Type B pancreatic cell (in vitro differentiated cells): ENCODE results near the gene DNAJA3. TPM values are rescaled to one million over a fixed set of nuclear protein-coding genes. Genes with fewer than 3 reads are reported as not detected.
A peak's percentile ranks its signal among the peaks of the same experiment; 100 is the strongest.

ENCODE experiments used
- DNase-seq: peaks from one replicate; pipeline ENCODE4 v3.0.0; 2021; ENCODE audit warnings: mixed read lengths; ENCODE audit not compliant: unreplicated experiment; ENCODE audit errors: extremely low spot score
- H3K27ac Mint-ChIP-seq: 2 replicates; pipeline ENCODE4 v1.8.0; 2021; ENCODE audit warnings: mild to moderate bottlenecking, mixed read lengths
- H3K27me3 Mint-ChIP-seq: 2 replicates; pipeline ENCODE4 v1.8.0; 2021; ENCODE audit warnings: mixed read lengths
- H3K36me3 Mint-ChIP-seq: 2 replicates; pipeline ENCODE4 v1.8.0; 2021; ENCODE audit warnings: mixed read lengths
- H3K4me1 Mint-ChIP-seq: one replicate; pipeline ENCODE4 v1.8.0; 2021; ENCODE audit warnings: mixed read lengths; ENCODE audit not compliant: unreplicated experiment
- H3K4me3 Mint-ChIP-seq: 2 replicates; pipeline ENCODE4 v1.8.0; 2021; ENCODE audit warnings: mild to moderate bottlenecking, mixed read lengths
- H3K9me3 Mint-ChIP-seq: 2 replicates; pipeline ENCODE4 v1.8.0; 2021; ENCODE audit warnings: mixed read lengths
- total RNA-seq: library from RNA; stranded (reverse); gene quantifications from 2 replicates; pipeline ENCODE4 v1.2.1, GENCODE V29; 2021; ENCODE audit warnings: low replicate concordance
- TF ChIP-seq, protein P1 (sequence below): fragments of 200-600 bp; sonication (generic); conservative IDR thresholded peaks from 2 replicates; pipeline ENCODE4 v1.5.0; 2021; ENCODE audit warnings: antibody characterized with exemption, mild to moderate bottlenecking

The DNAJA3 gene
- total RNA-seq, 1 donor from 2014 or later = 46.5 TPM

DNA sequence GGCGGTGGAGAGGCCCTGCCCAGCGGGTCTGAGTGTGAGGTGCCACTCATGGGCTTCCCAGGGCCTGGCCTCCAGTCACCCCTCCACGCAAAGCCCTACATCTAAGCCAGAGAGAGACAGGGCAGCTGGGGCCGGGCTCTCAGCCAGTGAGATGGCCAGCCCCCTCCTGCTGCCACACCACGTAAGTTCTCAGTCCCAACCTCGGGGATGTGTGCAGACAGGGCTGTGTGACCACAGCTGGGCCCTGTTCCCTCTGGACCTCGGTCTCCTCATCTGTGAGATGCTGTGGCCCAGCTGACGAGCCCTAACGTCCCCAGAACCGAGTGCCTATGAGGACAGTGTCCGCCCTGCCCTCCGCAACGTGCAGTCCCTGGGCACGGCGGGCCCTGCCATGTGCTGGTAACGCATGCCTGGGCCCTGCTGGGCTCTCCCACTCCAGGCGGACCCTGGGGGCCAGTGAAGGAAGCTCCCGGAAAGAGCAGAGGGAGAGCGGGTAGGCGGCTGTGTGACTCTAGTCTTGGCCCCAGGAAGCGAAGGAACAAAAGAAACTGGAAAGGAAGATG lies 42.8 kb upstream of the DNAJA3 start:
- TF ChIP-seq, protein P1, sequence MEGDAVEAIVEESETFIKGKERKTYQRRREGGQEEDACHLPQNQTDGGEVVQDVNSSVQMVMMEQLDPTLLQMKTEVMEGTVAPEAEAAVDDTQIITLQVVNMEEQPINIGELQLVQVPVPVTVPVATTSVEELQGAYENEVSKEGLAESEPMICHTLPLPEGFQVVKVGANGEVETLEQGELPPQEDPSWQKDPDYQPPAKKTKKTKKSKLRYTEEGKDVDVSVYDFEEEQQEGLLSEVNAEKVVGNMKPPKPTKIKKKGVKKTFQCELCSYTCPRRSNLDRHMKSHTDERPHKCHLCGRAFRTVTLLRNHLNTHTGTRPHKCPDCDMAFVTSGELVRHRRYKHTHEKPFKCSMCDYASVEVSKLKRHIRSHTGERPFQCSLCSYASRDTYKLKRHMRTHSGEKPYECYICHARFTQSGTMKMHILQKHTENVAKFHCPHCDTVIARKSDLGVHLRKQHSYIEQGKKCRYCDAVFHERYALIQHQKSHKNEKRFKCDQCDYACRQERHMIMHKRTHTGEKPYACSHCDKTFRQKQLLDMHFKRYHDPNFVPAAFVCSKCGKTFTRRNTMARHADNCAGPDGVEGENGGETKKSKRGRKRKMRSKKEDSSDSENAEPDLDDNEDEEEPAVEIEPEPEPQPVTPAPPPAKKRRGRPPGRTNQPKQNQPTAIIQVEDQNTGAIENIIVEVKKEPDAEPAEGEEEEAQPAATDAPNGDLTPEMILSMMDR = no peak
- H3K27ac Mint-ChIP-seq = peak overlapping the region; percentile 29
- no peaks in the 10 kb centered on the region for H3K27me3 Mint-ChIP-seq
- H3K36me3 Mint-ChIP-seq = no peaks in the 10 kb centered on the region
- DNase-seq = no peak
- no peak overlapping the region for H3K4me3 Mint-ChIP-seq
- H3K9me3 Mint-ChIP-seq = no peaks in the 10 kb centered on the region
- H3K4me1 Mint-ChIP-seq = peaks cover 12% of the 10 kb centered on the region

DNA sequence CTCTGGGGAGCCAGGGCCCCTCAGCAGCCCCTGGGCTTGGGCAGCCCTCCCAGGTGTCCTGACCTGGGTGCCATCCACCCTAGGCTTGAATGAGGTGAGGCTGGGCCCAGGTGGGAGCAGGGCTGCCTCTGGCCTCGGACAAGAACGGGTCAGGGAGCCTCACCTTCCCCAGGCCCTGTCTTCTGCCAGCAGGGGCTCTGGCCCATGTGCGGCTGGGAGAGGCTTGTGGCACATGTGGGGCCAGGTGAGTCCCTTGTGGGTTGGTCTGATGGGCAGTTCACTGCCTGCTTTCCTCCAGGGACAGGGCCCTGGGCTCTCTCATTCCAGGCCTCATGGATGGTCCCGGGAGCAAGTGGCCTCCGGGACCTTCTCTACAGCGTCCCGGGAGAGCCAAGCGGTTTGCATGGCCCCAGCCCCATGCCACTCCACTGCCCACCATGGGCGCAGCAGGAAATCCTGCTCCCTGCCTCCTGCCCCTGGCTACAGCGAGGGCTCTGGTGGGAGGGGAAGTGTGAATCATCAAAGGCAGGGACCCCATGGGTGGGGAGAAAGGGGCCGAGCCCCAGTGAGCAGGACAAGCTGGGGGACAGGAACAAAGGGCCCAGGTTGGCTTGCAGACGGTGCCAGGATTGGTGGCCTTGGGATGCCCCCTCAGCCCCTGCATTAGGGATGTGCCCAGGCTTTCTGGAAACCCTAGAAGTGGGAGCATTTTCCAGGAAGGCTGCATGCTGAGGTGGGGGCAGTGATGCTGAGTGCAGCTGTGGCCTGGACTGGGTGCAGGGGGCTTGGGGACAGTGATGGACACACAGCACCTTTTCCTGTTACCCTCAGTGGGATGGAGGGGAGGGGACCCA lies 41.9 kb upstream of the DNAJA3 start:
- TF ChIP-seq, protein P1 = no peak
- no peak overlapping the region for H3K4me3 Mint-ChIP-seq
- no peaks in the 10 kb centered on the region for H3K27me3 Mint-ChIP-seq
- peak overlapping the region; percentile 29 for H3K27ac Mint-ChIP-seq
- DNase-seq = no peak
- no peaks in the 10 kb centered on the region for H3K9me3 Mint-ChIP-seq
- H3K36me3 Mint-ChIP-seq = no peaks in the 10 kb centered on the region
- peaks cover 11% of the 10 kb centered on the region for H3K4me1 Mint-ChIP-seq

DNA sequence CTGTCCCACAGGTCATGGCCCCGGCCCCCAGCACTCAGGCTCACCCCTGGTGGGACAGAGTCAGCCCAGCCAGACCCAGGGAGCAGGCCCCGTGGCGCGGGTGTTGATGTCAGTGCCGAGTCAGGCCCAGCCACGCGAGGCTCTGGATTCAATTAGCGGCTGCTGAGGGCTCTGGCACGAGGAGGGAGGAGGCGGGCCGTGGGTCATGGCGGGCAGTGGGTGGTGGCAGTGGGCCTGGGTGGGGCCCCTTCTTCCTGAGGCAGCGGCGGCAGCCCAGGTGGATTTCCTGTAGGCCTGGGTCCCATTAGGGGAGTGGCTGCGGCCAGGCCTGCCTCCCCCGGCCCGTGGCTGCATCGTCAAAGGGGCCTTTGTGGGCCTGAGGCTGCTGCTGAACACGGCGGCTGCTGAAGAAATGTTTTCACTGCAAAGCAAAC lies 41.1 kb upstream of the DNAJA3 start:
- Mint-ChIP-seq H3K4me1 (peaks cover 14% of the 10 kb centered on the region), H3K4me3 (no peak overlapping the region), H3K36me3 (no peaks in the 10 kb centered on the region), H3K27ac (peak overlapping the region; percentile 68), H3K27me3 (no peaks in the 10 kb centered on the region), H3K9me3 (no peaks in the 10 kb centered on the region)
- DNase-seq = no peak
- TF ChIP-seq, protein P1 = no peak

DNA sequence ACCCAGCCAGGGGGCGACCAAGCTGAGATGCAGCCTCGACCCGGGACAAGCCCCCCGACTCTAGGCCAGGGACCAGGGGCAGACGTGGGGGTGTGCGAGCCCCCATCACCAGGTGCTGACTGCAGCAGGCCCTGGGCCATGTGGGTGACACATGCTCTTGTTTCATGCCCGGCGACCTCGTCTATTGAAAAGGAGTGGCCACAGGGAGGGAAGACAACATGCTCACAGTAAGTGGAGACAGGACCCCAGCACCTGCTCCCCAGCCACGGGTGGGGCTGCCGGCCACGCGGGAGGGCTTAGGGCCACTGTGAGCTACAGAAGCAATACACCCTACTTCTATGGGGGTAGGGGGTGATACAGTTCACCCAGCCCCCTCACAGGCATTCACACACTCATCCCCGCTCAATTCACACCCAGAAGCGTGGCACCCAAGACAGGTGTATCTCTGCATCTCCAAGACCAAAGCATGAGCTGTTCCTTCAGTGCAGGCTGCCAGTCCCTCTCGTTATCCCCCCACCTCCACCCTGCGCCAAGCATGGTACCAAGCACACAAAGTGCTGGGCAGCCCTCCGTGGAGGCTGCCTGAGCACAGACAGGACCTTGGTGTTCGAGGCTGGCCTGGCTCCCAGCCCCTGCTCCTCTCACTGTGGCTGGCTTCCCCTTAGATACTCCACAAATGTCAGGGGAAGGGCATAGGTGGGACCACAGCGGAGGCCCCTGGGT lies 40.4 kb upstream of the DNAJA3 start:
- no peak for DNase-seq
- Mint-ChIP-seq H3K36me3 (no peaks in the 10 kb centered on the region), H3K4me3 (no peak overlapping the region), H3K27ac (peak overlapping the region; percentile 68), H3K4me1 (peaks cover 20% of the 10 kb centered on the region), H3K9me3 (no peaks in the 10 kb centered on the region), H3K27me3 (no peaks in the 10 kb centered on the region)
- TF ChIP-seq, protein P1 = no peak

DNA sequence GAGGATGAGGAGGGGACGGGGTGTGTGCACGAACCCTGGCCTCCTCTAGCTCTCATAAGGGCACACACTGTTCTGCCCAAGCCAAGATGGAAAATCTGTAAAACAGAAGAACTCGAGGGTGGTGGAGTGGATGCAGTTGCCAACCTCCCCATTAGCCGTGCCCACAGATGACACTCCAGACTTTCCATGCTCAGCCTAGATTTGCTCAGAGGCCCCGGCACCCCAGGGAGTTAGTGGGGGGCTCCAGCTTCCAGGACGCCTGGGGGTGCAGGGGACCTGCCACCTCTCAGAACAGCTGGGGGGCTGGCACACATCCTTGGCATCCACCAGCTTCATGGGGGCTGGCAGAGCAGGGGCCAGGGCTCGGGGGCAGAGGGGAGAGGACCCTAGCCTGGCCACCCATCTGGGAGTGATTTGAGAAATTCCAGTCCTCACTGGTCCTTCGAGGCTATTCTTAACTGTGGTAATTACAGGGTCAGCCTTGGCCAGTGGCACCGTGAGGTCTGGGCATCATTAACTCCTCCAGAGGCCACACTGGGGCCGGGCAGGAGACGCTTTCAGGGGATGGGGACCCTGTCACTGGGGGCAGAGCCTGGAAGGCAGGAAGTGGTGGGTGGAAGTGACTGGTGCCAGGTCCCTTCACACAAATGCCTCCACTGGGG lies 39.7 kb upstream of the DNAJA3 start:
- Mint-ChIP-seq H3K36me3 (no peaks in the 10 kb centered on the region), H3K9me3 (no peaks in the 10 kb centered on the region), H3K4me3 (no peak overlapping the region), H3K4me1 (peaks cover 22% of the 10 kb centered on the region), H3K27ac (peak overlapping the region; percentile 68), H3K27me3 (no peaks in the 10 kb centered on the region)
- TF ChIP-seq, protein P1 = no peak
- DNase-seq = no peak
